ENCODE results near the gene TIMELESS. TPM values are rescaled to one million over a fixed set of nuclear protein-coding genes. Genes with fewer than 3 reads are reported as not detected.
"Not testable (repeated sequence)": the region's sequence is repeated elsewhere in the genome, so short reads cannot be mapped to it uniquely, and the experiment has no call there.

Gene TIMELESS
- total RNA-seq, 4 donors from 2014 or later: 4.6 to 7.6 (median 6.7) TPM

DNA sequence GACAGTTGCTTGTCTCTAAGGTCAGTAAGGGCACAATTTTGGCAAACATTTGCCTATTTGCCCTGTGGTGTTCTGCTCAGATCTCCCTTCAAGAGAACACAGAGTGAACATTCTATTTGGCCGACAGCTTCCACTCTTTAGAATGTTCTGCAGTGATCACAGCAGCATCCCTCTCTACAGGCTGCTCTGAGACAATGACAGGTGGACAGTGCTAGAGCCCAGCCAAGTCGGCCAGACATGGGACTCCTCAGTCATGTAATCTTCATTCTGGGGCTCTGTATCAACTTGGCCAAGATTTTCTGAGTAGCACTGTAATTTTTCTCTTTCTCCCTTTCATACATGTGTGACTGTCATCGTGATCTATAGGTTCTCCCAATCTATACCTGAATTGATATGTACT, 34.8 kb downstream of the TIMELESS start:
- H3K36me3 ChIP-seq: no peaks in the 10 kb centered on the region
- H3K27me3 ChIP-seq: no peaks in the 10 kb centered on the region
- no peak overlapping the region for H3K27ac ChIP-seq
- H3K9me3 ChIP-seq: no peaks in the 10 kb centered on the region
- TF ChIP-seq CTCF (IDR thresholded peaks at IDR 0.05) (no peak), POLR2A (IDR thresholded peaks at IDR 0.05) (no peak)
- DNase-seq: no peak
- intact Hi-C loops (cut with DNase I): no loop called here
- peaks cover 7 to 11% of the 10 kb centered on the region in 2 donors for H3K4me1 ChIP-seq
- no peak overlapping the region for H3K4me3 ChIP-seq (replicated peaks in 1 of 3)
- 95 to 96% methylated on average over 3 of the region's 3 CpGs for WGBS, 2 donors

DNA sequence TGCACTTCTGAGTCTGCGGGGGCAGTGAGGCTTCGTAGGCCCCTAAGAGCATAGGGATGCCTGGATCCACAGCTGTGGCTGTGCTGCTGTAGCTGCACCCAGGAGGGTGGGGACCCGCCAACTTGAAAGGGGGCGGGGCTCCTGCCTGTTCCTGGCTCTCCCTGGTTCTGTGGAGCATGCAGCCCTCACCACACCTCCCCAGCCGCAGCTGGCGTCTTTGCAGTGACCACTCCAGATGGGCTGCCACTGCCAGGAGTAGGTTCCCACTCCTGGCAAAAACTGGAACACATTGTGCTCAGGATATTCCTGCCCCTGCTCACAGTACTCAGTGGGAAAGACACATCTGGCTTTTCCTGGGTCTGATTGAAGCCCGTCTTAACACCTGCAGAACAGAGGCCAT, 35.8 kb downstream of the TIMELESS start:
- peak; percentile 91 to 93 for DNase-seq
- no peaks in the 10 kb centered on the region for H3K9me3 ChIP-seq
- intact Hi-C loops (cut with DNase I): no loop called here
- H3K4me1 ChIP-seq: peaks cover 7 to 11% of the 10 kb centered on the region in 2 donors
- no peaks in the 10 kb centered on the region for H3K27me3 ChIP-seq
- H3K4me3 ChIP-seq (replicated peaks in 1 of 3): no peak overlapping the region
- TF ChIP-seq POLR2A (IDR thresholded peaks at IDR 0.05) (no peak), CTCF (IDR thresholded peaks at IDR 0.05) (no peak)
- WGBS, 2 donors: 53 to 77% methylated on average over 6 to 7 of the region's 7 CpGs
- no peak overlapping the region for H3K27ac ChIP-seq
- no peaks in the 10 kb centered on the region for H3K36me3 ChIP-seq

GRCh38 chr12:56411781-56412639, 37.2 kb downstream of the TIMELESS start:
- Histone ChIP-seq H3K9me3 (no peaks in the 10 kb centered on the region), H3K36me3 (no peaks in the 10 kb centered on the region), H3K4me3 (replicated peaks in 1 of 3) (no peak overlapping the region), H3K27ac (no peak overlapping the region), H3K27me3 (no peaks in the 10 kb centered on the region), H3K4me1 (peaks cover 7 to 11% of the 10 kb centered on the region in 2 donors)
- 56 to 72% methylated on average over 3 to 6 of the region's 6 CpGs for WGBS, 2 donors
- intact Hi-C loops (cut with DNase I): no loop called here
- TF ChIP-seq CTCF (IDR thresholded peaks at IDR 0.05) (no peak), POLR2A (IDR thresholded peaks at IDR 0.05) (no peak)
- peak in 1 of 2 donors; percentile 3 for DNase-seq

DNA sequence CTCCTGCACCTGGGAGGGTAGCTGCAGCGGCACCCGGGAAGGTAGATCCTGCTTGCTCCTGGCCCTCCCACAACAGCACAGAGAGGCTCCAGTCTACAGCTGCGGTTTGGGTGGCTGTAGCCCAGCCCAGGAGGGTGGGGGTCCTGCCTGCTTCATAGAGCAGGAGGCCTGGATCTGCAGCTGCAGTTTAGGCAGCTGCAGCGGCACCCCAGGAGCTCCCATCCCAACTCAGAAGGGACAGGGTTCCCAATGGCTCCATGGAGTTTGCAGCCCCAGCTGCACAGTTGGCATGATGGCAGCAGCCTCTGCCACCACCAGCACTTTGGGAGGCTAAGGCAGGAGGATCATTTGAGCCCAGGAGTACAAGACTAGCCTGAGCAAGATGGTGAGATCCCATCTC, 38.5 kb downstream of the TIMELESS start:
- H3K4me1 ChIP-seq: peaks cover 7 to 11% of the 10 kb centered on the region in 2 donors
- no CpG with 5 or more reads among the region's 4 CpGs for WGBS, 2 donors
- no peak for DNase-seq
- H3K27ac ChIP-seq: no peak overlapping the region
- no peaks in the 10 kb centered on the region for H3K9me3 ChIP-seq
- H3K36me3 ChIP-seq: no peaks in the 10 kb centered on the region
- no peak overlapping the region for H3K4me3 ChIP-seq (replicated peaks in 1 of 3)
- TF ChIP-seq CTCF (IDR thresholded peaks at IDR 0.05) (no peak), POLR2A (IDR thresholded peaks at IDR 0.05) (no peak)
- intact Hi-C loops (cut with DNase I): no loop called here
- H3K27me3 ChIP-seq: no peaks in the 10 kb centered on the region

GRCh38 chr12:56408799-56409417, 40.3 kb downstream of the TIMELESS start:
- Histone ChIP-seq H3K27ac (no peak overlapping the region), H3K4me3 (replicated peaks in 1 of 3) (no peak overlapping the region), H3K4me1 (peaks cover 7 to 10% of the 10 kb centered on the region in 2 donors), H3K36me3 (no peaks in the 10 kb centered on the region), H3K27me3 (no peaks in the 10 kb centered on the region), H3K9me3 (no peaks in the 10 kb centered on the region)
- 89 to 93% methylated on average over 5 of the region's 5 CpGs for WGBS, 2 donors
- TF ChIP-seq POLR2A (IDR thresholded peaks at IDR 0.05) (no peak), CTCF (IDR thresholded peaks at IDR 0.05) (no peak)
- no peak for DNase-seq
- intact Hi-C loops (cut with DNase I): no loop called here

- H3K36me3 ChIP-seq; H3K9me3 ChIP-seq; DNase-seq; H3K4me1 ChIP-seq; H3K27ac ChIP-seq; H3K4me3 ChIP-seq (replicated peaks in 1 of 3); intact Hi-C loops (cut with DNase I); H3K27me3 ChIP-seq: not testable (repeated sequence)
- WGBS, 2 donors: 92 to 93% methylated on average over 3 of the region's 3 CpGs
These were observed 45.0 kb downstream of the TIMELESS start for GRCh38 chr12:56404227-56404626.

DNA sequence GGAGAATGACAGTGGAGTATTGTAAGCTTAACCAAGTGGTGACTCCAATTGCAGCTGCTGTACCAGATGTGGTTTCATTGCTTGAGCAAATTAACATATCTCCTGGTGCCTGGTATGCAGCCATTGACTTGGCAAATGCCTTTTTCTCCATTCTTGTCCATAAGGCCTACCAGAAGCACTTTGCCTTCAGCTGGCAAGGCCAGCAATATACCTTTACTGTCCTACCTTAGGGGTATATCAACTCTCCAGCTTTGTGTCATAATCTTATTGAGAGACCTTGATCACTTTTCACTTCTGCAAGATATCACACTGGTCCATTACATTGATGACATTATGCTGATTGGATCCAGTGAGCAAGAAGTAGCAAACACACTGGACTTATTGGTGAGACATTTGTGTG, 47.6 kb downstream of the TIMELESS start:
- H3K4me1 ChIP-seq; H3K27ac ChIP-seq; H3K9me3 ChIP-seq; H3K4me3 ChIP-seq (replicated peaks in 1 of 3); H3K36me3 ChIP-seq; intact Hi-C loops (cut with DNase I); H3K27me3 ChIP-seq; DNase-seq: not testable (repeated sequence)

All from thyroid gland (tissue), 4 donors.